GM12864 (cell line): ENCODE data around the gene DUSP11.
"Not testable (repeated sequence)": the region's sequence is repeated elsewhere in the genome, so short reads cannot be mapped to it uniquely, and the experiment has no call there.

Source experiments
- DNase-seq: peaks from one replicate; pipeline ENCODE4 v3.0.0-alpha.2; 2011; ENCODE audit warnings: low read depth
- H3K4me3 ChIP-seq: 2 replicates; pipeline ENCODE4 v1.5.1; 2011; ENCODE audit warnings: mild to moderate bottlenecking, low read depth, low read length, control low read depth
- TF ChIP-seq, protein P1 (sequence below): IDR thresholded peaks from 2 replicates; pipeline ENCODE4 v1.5.1; 2011; ENCODE audit warnings: low read depth, mild to moderate bottlenecking, moderate library complexity, low read length, control low read depth, inconsistent platforms; ENCODE audit errors: missing control alignments

The DUSP11 gene

DNA sequence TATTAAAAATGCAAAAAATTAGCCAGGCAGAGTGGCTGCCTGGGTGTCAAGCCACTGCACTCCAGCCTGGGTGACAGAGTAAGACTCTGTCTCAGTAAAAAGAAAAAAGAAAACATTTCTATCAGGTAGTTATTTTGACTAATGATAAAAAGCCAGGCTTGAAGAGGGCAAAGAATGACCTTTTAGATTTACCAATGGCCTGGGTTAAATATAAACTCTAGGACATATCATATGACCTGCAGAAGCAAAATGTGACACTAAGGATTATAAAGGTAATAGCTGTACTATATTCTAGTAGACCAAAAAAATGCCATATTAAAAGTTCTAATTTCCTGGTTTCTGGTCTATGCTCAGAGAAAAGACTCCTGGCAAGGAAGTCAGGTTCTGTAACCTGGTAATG lies 32.7 kb upstream of the DUSP11 start:
- TF ChIP-seq, protein P1, sequence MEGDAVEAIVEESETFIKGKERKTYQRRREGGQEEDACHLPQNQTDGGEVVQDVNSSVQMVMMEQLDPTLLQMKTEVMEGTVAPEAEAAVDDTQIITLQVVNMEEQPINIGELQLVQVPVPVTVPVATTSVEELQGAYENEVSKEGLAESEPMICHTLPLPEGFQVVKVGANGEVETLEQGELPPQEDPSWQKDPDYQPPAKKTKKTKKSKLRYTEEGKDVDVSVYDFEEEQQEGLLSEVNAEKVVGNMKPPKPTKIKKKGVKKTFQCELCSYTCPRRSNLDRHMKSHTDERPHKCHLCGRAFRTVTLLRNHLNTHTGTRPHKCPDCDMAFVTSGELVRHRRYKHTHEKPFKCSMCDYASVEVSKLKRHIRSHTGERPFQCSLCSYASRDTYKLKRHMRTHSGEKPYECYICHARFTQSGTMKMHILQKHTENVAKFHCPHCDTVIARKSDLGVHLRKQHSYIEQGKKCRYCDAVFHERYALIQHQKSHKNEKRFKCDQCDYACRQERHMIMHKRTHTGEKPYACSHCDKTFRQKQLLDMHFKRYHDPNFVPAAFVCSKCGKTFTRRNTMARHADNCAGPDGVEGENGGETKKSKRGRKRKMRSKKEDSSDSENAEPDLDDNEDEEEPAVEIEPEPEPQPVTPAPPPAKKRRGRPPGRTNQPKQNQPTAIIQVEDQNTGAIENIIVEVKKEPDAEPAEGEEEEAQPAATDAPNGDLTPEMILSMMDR: no peak
- no peak overlapping the region for H3K4me3 ChIP-seq
- no peak for DNase-seq

DNA sequence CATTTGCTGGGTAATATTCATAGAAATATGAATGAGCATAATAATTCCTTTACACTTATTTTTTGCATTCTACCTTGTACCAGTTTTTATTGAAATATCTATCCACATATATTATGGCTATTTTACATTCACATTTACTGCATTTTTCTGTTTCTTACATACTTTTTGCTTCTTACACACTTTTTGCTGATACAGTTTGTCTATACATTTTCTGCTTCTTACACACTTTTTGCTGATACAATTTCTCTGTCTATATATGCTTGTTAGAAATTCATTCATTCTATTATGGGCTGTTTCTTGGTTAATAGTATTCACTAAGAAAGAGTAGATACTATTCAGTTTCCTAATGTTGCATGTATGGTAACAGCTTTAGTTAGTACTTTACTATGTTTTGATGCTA lies 32.0 kb upstream of the DUSP11 start:
- no peak for DNase-seq
- no peak overlapping the region for H3K4me3 ChIP-seq
- TF ChIP-seq, protein P1: no peak

DNA sequence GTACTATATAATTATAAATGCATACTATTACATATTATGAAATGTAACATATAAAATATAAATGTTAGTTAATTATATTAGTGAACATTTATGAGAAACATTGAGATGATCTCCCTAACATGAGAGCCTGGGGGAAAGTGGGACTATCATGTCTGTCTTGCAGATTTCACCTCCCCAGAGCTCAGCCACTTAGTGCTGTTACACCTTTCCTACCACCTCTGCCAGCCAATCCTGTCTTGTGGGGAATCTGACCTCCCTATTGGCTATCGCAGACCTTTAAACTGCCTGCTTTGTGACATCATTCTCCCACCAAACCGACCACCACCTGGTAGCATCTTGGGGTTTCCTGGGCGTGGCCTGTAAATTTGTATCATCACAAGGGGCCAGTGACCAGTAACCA lies 4.0 kb upstream of the DUSP11 start, which contains the start of gene C2orf78:
Gene C2orf78 (plus strand): TSS at position 301 of the 400 bp plus-strand sequence. CDS start 127 bp downstream, outside the sequence.
- not testable (repeated sequence) for DNase-seq, H3K4me3 ChIP-seq

DNA sequence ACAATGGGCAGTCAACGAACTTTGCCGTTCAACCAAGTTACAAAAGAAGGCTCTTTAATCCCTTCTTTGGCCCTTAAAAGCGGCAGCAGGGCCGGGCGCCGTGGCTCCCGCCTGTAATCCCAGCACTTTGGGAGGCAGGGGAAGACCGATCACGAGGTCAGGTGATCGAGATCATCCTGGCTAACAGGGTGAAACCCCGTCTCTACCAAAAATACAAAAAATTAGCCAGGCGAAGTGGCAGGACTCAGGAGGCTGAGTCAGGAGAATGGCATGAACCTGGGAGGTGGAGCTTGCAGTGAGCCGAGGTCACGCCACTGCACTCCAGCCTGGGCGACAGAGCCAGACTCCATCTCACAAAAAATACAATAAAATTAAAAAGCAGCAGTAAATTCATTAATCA lies 3.5 kb upstream of the DUSP11 start:
- DNase-seq, H3K4me3 ChIP-seq: not testable (repeated sequence)

DNA sequence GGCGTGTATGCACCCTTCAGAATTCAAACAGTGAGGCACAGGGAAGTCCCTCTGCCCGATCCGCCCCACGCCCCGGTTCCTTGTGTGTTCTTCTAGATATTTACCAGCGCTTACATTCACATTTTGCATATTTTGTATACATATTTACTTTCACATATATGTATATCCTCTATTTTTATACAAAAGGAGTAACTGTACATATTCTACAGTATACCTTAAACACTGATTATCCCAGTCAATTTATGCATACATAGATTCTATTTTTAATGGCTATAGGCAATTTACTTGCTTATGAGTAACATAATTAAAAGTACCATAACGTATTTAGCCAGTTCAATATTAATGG lies 307 bp upstream of the DUSP11 start:
- no peak for DNase-seq
- TF ChIP-seq, protein P1: no peak
- H3K4me3 ChIP-seq: peak overlapping the region; percentile 81; the same call in 1 of the 2 replicates

DNA sequence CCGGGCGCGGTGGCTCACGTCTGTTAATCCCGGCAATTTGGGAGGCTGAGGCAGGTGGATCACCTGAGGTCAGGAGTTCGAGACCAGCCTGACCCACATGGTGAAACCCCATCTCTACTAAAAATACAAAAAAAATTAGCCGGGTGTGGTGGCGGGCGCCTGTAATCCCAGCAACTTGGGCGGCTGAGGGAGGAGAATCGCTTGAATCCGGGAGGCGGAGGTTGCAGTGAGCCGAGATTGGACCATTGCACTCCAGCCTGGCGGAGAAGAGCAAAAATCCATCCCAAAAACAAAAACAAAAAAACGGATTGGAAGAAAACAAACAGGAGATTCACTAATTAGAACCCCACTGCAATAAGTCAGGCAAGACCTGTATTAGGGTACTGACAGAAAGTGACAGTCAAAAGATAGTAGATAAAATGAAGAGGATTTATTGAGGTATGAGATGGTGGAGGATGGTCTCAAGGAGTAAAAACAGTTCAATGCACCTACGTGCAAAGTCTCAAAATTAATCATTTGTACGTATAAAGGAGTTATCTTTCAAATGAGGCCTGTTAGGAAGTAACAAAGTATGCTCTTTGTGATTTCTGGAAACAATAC lies 936 bp downstream of the DUSP11 start:
- DNase-seq: not testable (repeated sequence)
- peak overlapping the region; percentile 81 for H3K4me3 ChIP-seq

DNA sequence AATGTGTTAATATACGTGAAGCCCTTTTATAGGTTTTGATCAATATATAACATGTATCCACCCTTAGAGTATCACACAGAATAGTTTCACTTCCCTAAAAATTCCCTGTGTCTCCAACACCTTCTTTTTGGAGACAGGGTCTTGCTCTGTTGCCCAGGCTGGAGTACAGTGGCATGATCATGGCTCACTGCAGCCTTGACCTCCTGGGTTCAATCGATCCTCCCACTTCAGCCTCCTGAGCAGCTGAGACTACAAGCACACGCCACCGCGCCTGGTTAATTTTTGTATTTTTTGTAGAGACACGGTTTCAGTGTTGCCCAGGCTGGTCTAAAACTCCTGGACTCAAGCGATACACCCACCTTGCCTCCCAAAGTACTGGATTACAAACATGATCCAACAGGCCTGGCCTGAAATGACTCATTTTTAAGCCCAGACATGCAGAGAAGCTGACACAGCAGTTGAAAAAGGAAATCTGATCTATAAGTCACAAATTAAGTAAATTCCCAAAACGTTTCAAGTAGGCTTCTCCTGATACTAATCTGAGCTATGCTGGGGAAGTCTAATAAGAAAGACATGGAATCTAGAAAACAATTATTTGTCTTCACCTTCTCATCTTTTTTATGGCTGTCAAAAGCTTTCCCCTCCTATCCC lies 2.9 kb downstream of the DUSP11 start:
- TF ChIP-seq, protein P1: no peak
- no peak for DNase-seq
- H3K4me3 ChIP-seq: no peak overlapping the region; the same call in 1 of the 2 replicates

DNA sequence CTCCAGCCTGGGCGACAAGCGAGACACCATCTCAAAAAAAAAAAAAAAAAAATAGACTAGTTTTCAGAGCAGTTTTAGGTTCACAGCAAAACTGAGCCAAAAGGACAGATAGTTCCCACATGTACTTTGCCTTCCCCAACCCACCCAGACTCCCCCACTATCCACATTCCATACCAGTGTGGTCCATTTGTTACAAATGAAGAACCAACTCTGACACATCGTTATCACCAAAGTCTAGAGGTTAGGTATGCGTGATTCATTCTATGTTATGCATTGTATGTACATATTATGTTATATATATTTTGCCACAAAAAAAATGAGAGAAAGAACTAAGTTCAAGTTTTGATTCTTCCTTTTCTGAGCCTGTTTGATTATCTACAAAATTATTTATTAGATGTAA lies 3.5 kb downstream of the DUSP11 start:
- H3K4me3 ChIP-seq: no peak overlapping the region
- TF ChIP-seq, protein P1: no peak
- no peak for DNase-seq

DNA sequence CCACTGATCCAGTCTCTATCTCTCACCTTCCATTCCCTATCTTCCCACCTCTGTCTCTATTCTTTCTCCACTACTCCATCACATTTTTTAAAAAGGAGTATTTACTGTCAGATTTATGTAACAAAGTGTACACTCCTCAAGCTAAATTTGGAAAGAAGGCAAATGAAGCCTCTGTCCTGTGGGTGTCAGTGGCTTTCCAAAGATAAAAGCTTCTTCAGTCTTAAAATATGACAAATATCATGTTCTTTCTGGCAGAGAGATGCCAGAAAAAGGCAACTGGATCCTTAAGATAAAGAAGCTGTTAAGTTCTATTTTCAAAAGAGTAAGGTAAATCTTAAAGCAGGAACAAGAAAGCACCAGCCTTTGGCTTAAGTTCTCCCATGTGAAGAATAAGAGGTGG lies 7.1 kb downstream of the DUSP11 start:
- TF ChIP-seq, protein P1: no peak
- H3K4me3 ChIP-seq: no peak overlapping the region
- no peak for DNase-seq
